Testis (tissue), 3 donors: ENCODE results near the gene ZNF148. TPM values are rescaled to one million over a fixed set of nuclear protein-coding genes. Genes with fewer than 3 reads are reported as not detected.

Experiments used
- DNase-seq: peaks from one replicate; pipeline ENCODE4 v3.0.0-alpha.2; 2019
- H3K27ac ChIP-seq, 2 donors: fragments of 200-600 bp; sonication (generic); one replicate each; pipeline ENCODE4 v1.5.1; 2019
- H3K27me3 ChIP-seq: fragments of 200-600 bp; sonication (generic); one replicate; pipeline ENCODE4 v1.5.1; 2019
- H3K36me3 ChIP-seq: fragments of 200-600 bp; sonication (generic); one replicate; pipeline ENCODE4 v1.5.1; 2017; ENCODE audit warnings: low read depth; ENCODE audit errors: missing control alignments
- H3K4me1 ChIP-seq: fragments of 200-600 bp; sonication (generic); one replicate; pipeline ENCODE4 v1.5.1; 2019
- H3K4me3 ChIP-seq, 2 donors: fragments of 200-600 bp; sonication (generic); one replicate each; pipeline ENCODE4 v1.5.1; 2017 to 2019
- H3K9me3 ChIP-seq: fragments of 200-600 bp; sonication (generic); one replicate; pipeline ENCODE4 v1.5.1; 2017
- POLR2A ChIP-seq: fragments of 450-650 bp; IDR thresholded peaks from one replicate; pipeline ENCODE4 v1.6.1; 2017; ENCODE audit warnings: antibody characterized with exemption, mild to moderate bottlenecking, moderate library complexity
- WGBS, 2 donors: methylation state at CpG; one replicate each; pipeline ENCODE4 v1.1.5; 2018; 5-methylcytosine and 5-hydroxymethylcytosine counted together
- intact Hi-C: fragments of 100-400 bp; cut with DNase I; formaldehyde crosslinking; loops from one replicate; pipeline ENCODE4 v1.15.1; 2023; ENCODE audit warnings: low total_unique reads
- polyA plus RNA-seq: library from polyadenylated mRNA; stranded (reverse); fragments of 350-450 nt; fragmentation: Illumina TruSeq; extraction: RNeasy Lipid Tissue Mini Kit (QIAGEN cat#74804); gene quantifications from one replicate; pipeline ENCODE4 v1.2.3, GENCODE V29; 2014; ENCODE audit warnings: low read depth, low replicate concordance; ENCODE audit not compliant: insufficient read depth
- total RNA-seq, 2 donors: library from RNA; depleted of rRNA; stranded (reverse); fragments of >200 nt; gene quantifications; one replicate each; pipeline ENCODE4 v1.2.3, GENCODE V29; 2016
- TF ChIP-seq, protein P1 (sequence below), 3 experiments: fragments of 450-650 bp in 2 of 3; fragments of 200-600 bp in 1 of 3; sonication (generic) in 1 of 3; IDR thresholded peaks; one replicate each; pipeline ENCODE4 v1.5.1; 2016 to 2019; ENCODE audit warnings: antibody characterized with exemption in 3 of 3, mild to moderate bottlenecking in 2 of 3, moderate library complexity in 1 of 3

Gene ZNF148
- total and polyA plus RNA-seq, 3 donors from 2014 or later: 17.6 to 33.6 (median 29.7) TPM

- Histone ChIP-seq H3K4me3 (no peak overlapping the region), H3K36me3 (no peaks in the 10 kb centered on the region), H3K27ac (no peak overlapping the region), H3K9me3 (no peaks in the 10 kb centered on the region), H3K4me1 (no peaks in the 10 kb centered on the region), H3K27me3 (no peaks in the 10 kb centered on the region)
- DNase-seq: no peak
- intact Hi-C loops: no loop called here
- TF ChIP-seq, protein P1, sequence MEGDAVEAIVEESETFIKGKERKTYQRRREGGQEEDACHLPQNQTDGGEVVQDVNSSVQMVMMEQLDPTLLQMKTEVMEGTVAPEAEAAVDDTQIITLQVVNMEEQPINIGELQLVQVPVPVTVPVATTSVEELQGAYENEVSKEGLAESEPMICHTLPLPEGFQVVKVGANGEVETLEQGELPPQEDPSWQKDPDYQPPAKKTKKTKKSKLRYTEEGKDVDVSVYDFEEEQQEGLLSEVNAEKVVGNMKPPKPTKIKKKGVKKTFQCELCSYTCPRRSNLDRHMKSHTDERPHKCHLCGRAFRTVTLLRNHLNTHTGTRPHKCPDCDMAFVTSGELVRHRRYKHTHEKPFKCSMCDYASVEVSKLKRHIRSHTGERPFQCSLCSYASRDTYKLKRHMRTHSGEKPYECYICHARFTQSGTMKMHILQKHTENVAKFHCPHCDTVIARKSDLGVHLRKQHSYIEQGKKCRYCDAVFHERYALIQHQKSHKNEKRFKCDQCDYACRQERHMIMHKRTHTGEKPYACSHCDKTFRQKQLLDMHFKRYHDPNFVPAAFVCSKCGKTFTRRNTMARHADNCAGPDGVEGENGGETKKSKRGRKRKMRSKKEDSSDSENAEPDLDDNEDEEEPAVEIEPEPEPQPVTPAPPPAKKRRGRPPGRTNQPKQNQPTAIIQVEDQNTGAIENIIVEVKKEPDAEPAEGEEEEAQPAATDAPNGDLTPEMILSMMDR (IDR thresholded peaks at IDR 0.05): no peak
- no peak for TF ChIP-seq POLR2A
- 92 to 98% methylated on average over 2 of the region's 2 CpGs for WGBS, 2 donors
Measured at GRCh38 chr3:125319765-125320164, 55.4 kb downstream of the ZNF148 start.

DNA sequence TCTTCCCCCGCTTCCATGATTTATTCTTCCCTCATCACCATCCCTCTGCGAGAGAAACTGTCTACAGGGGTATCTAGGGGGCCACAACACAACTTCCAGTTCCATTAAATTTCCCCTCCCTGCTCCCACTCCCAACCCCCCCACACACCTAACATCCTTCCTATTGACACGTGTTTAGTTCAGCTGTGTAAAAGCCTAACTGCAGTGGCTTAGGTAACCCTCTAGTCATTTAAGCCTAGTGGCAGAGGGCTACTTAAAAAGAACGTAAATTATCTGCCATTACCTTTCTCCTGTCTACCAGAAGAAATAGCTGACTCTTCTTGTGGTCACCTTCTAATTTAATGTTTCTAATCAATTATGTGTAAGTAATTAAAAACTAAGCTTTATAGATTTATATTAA, 56.3 kb downstream of the ZNF148 start:
- WGBS, 2 donors: 73 to 76% methylated on average over 4 of the region's 4 CpGs
- no peaks in the 10 kb centered on the region for H3K4me1 ChIP-seq
- DNase-seq: no peak
- H3K27ac ChIP-seq: no peak overlapping the region
- no peaks in the 10 kb centered on the region for H3K27me3 ChIP-seq
- TF ChIP-seq POLR2A: no peak
- TF ChIP-seq, protein P1 (IDR thresholded peaks at IDR 0.05): no peak
- H3K36me3 ChIP-seq: no peaks in the 10 kb centered on the region
- no peaks in the 10 kb centered on the region for H3K9me3 ChIP-seq
- intact Hi-C loops: no loop called here
- H3K4me3 ChIP-seq: no peak overlapping the region

GRCh38 chr3:125318167-125318865, 56.8 kb downstream of the ZNF148 start:
- Histone ChIP-seq H3K36me3 (no peaks in the 10 kb centered on the region), H3K27me3 (no peaks in the 10 kb centered on the region), H3K27ac (no peak overlapping the region), H3K9me3 (no peaks in the 10 kb centered on the region), H3K4me3 (no peak overlapping the region), H3K4me1 (no peaks in the 10 kb centered on the region)
- DNase-seq: no peak
- 76 to 87% methylated on average over 4 of the region's 4 CpGs for WGBS, 2 donors
- no peak for TF ChIP-seq POLR2A
- TF ChIP-seq, protein P1 (IDR thresholded peaks at IDR 0.05): no peak
- intact Hi-C loops: no loop called here

DNA sequence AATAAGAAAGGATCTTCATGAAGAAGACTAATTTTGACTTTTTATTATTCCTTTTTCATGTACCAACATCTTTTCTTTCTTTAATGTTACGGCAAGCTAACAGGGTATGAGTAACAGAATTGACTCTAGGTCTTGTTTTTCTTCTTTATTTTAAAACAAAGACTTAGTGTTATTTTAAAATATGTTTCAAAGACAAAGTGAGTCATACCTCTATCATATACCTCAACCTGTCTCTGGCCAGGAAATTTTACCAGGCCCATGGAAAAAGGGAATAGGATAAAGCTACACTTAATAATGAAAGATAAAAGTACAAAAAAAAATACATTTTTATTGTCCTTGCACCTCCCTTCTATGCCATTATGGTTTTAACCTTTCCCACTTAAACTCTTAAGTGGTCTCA, 57.4 kb downstream of the ZNF148 start:
- DNase-seq: no peak
- H3K4me1 ChIP-seq: no peaks in the 10 kb centered on the region

More for the DNA sequence above, 57.4 kb downstream of the ZNF148 start:
- H3K4me3 ChIP-seq: no peak overlapping the region
- intact Hi-C loops: no loop called here
- no peak overlapping the region for H3K27ac ChIP-seq
- no peak for TF ChIP-seq POLR2A
- TF ChIP-seq, protein P1 (IDR thresholded peaks at IDR 0.05): no peak
- no peaks in the 10 kb centered on the region for H3K27me3 ChIP-seq
- H3K36me3 ChIP-seq: no peaks in the 10 kb centered on the region
- WGBS, 2 donors: 94 to 98% methylated on average over 1 of the region's 1 CpG
- H3K9me3 ChIP-seq: no peaks in the 10 kb centered on the region
